HG03280 (cell line): ENCODE measurements around the gene SUMO1.

ENCODE experiments used
- ATAC-seq: cut with Tn5 transposase; IDR thresholded peaks from one replicate; pipeline ENCODE4 v1.9.1; 2021; ENCODE audit warnings: mild to moderate bottlenecking, moderate library complexity; ENCODE audit not compliant: unreplicated experiment

SUMO1 gene

DNA sequence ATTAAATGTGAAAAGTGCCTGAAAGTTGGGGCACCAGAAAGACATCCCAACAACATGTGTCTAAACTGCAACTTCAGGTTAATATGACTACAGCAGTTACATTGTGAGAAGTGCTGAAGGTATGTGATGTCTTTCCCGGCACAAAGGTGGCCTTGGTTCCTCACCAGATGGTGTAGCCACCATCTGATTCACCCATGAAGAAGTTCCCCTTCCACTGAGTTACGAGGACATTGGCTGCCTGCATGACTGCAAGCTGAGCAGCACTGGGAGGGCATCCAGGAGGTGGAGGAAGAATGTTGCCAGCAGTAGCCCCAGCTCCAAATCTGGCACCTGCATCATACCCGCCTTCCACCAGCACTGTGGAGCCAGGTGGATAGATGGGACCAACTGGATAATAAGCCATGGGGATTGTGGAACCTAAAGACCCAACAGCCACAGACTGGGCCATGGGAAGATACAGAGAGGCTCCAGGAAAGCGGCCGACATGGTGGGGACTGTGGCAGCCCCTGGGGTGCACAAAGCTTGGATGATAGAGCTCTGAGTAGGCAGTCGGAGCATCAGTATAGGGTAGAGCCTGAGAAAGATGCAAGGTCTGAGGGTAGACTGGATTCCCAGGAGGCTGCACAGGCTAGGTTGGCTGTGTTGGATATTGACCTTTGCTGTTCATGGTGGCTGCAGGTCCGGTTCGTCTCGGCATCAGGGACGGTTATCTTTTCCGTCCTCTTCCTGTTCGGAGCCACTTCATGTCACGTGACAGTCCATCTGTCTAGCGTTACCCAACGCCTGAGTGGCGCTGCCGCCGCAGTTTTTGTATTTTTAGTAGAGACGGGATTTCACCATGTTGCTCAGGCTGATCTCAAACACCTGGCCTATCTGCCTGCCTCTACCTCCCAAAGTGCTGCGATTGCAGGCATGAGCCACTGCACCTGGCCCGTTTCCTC lies 36.9 kb downstream of the SUMO1 start:
- ATAC-seq = no peak

DNA sequence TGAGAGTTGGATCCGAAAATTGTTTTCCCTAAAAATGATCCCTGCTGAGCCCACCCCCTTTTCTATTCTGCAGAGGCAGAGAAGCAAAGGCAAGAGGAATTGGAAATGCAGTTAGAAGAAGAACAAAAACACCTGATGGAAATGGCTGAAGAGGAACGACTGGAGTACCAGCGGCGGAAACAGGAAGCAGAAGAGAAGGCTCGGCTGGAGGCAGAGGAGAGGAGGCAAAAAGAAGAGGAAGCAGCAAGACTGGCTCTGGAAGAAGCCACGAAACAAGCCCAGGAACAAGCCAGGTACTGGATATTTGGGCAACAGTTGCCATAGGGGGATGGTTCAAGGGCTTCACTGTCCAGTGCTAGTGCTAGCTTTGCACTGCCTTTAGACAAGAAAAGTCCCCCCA lies 41.7 kb downstream of the SUMO1 start:
- ATAC-seq = no peak

DNA sequence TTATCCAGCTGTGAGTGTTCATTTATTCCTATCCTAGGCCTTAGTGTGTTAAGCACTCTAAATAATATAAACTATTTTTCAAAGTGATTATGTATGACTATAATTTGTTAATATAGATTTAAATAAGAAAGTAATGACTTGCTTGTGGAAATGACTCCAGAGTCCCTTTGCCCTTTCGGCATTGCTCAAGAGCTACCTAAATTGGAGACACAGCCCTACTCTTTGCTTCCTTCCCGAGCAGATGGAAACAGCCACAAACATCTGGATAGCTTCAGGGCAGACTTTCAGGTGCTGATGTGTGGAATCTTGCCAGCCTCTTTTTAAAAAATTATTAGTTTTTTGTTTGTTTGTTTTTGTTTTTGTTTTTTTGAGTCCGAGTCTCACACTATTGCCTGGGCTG lies 44.0 kb downstream of the SUMO1 start:
- ATAC-seq = no peak

DNA sequence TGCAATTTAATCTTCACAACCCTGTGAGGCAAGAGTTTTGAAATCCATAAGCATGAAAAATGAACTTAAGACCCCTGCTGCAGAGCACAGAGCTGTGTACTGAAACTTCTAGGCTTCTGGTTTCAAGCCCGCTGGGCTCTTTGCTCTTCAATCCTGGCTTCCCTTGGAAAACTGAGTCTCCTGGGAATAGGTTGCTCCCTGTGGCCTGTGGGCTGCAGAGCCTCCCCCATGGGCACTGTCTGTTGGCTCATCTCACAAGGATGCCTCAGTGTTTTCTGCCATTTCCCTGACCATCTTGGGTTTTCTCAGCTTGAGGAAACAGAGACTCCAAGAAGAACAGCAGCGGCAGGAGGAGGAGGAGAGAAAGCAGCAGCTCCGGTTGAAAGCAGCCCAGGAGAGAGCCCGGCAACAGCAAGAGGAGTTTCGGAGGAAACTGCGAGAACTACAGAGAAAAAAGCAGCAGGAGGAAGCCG lies 44.5 kb downstream of the SUMO1 start:
- no peak for ATAC-seq

DNA sequence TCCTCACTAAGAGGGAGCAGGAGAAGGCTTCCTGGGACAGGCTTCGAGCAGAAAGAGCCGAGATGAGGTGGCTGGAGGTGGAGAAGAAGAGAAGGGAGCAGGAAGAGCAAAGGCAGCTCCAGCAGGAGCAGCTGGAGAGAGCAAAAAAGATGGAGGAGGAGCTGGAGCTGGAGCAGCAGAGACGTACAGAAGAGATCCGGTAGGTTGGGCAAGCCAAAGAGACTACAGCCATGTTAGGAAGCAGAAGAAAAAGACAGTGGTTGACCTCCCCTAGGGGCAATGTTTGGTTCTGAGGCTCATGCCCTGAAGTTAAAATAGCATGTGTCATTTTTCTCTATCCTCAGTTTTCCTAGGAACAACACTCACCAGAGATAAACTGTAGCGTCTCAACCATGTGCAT lies 45.1 kb downstream of the SUMO1 start:
- no peak for ATAC-seq

DNA sequence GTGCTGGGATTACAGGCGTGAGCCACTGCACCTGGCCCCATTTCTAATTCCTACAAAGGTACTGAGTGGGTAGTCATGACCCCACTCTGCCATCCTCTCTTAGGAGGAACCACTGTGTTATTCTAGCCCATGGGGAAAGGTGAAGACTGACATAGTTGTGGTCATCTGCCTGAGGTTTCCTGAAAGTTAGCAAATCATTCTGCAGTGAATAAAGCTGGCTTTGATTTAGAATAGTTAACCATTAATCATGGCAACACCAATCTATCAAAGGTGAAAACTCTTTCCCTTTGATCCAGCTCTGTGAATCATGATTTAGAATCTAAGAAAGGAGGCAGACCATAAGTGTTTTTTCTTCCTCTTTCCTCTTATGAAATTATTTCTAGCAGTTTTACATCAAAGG lies 50.8 kb downstream of the SUMO1 start:
- ATAC-seq = no peak

DNA sequence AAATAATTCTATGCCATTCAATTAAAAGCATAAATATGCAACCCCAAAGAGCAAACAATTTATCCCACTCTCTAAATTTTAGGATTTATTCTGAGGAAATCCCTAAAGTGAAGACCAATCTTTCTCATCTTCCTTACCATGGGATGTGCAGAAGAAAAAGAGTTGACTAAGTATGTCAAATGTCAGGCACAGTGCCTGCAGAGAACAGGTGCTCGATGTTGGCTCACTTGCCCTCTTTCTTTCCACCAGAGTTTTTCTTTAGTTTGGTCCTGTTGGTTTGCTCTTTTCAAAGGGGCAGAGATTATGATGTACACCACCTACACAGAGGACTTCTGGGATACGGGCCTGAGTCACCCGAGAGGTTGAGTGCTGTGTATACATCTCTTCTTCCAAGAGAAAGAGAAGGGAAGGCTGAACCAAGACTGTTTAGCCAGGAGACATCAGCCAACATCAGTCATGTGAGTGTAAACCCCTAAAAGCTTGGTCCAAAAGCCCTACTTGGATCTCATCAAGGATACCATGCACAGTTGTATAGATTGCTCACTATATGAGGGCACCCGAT lies 51.7 kb downstream of the SUMO1 start:
- no peak for ATAC-seq

DNA sequence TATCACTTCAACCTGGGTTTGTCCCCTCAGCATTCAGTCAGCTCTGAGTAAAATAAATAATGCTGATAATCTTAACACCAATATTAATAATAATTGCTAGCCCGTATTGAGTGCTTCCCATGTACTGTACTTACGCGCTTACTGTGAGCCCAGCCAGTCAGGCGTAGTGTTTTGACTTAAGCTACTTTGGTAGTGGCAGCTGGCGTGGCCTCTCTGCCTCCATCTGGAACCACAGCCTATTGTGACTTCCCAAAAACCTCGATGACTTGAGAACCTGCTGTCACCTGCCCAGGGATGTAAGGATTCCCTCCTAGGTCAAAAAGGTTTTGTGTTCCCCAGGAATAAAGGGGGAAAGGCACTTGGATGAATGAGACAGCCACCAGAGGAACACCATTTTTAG lies 53.2 kb downstream of the SUMO1 start:
- no peak for ATAC-seq

DNA sequence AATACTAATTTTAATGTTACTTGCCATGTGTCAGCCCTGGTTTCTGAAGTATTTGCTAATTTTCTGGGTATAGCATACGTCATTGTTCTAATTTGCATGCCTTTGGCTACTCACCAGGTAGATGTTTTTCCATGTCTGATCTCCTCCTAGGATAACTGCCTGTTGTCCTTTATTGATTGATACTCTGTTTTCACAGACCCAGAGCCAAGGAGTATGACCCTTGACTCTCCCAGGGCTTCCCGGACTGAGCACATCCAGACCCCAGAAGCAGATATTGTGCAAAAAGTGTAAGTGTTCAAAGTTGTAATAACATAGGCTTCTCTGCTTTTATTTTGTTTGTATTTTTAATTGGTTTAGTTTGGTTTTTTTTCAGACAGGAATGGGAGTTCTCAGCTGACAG lies 53.8 kb downstream of the SUMO1 start:
- ATAC-seq = no peak

DNA sequence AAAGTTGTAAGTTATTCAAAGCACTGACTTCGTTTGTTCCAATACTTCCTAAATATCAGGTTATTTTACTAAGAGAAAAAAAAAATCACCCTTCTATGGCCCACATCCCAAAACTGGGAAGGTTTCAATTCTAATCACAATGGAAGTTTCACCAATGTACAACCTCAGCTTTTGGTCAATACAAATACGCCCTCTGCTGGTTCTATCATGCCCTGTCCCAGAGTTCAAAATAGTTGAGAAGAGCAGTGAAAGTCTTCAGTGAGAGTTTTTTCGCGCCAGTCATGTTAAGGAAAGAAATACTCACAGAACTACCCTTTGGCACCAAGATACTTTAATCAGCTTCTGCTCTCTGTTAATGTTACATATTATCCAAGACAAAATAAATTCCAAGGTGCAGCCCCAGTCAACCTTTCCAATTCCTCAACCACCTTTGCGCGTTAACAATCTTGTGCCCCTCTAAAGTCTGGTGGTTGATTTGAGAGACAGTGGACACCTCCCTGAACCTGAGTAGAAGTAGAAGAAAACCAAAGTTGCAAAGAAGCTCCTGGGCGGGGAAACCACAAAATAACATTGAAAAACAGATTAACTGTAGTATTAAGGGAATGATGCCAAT lies 59.9 kb downstream of the SUMO1 start:
- ATAC-seq = peak; percentile 54

DNA sequence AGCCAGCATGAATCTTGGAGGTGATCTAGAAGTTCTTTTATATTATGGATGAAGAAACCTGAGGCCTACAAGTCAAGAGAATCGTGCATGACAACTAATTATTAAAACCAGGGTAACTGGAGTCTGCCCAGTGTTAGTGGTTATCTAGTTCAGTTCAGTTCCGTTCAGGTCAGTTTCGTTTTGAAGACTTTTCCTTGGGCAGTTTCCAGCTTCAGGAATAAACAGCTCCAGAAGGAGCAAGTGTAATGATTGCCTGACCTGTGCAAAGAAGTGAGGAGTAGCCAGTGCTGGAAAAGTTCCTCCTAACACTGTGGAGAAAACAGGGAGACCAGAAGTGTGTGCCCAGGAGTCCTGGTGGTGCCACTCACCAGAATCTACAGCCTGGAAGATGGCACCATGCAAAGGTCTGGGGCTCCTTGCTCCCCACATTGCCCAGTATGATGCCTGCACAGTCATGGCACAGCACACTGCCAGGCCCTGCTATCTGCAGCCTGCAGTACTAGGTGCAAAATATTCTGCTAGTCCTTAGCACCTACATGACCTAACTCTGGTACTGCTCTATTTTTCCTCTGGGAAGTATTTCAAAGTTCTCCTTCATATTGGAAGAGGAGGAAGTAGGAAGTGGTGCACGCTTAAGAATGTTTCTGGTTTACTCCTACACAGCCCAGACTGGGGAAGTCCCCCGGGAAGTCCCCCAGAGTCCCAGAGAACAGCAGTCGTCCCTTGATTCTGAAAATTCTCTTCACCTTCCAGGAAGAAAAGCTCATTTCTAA lies 65.8 kb downstream of the SUMO1 start:
- peak; percentile 52 for ATAC-seq

DNA sequence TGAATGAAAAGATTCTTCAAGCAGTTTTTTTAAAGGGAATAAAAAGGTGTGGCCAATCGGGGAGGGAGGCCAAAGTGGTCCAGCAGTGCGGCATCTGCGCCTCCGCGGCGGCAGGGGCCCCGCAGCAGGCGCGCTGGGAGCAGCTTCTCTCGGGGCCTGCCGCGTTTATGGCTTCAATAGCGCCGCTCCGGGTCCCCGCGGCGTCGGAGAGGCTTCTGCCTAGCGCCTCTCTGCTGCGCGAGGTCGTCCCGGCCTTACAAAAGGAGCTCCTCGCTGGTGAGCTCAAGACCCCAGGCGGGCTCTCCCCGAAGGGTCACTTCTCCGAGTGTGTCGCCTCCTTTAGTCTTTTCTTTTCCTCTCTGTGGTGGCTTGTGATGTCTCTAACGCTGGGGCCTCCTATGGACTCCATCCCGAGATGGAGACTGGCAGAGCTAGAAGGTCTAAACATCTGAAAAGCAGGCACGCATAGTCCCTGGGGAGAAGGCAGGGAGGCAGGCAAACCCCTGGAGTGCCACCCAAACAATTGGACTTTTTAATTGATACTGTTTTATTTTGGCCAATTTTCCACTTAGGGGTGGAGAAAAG lies 67.1 kb downstream of the SUMO1 start:
- no peak for ATAC-seq

DNA sequence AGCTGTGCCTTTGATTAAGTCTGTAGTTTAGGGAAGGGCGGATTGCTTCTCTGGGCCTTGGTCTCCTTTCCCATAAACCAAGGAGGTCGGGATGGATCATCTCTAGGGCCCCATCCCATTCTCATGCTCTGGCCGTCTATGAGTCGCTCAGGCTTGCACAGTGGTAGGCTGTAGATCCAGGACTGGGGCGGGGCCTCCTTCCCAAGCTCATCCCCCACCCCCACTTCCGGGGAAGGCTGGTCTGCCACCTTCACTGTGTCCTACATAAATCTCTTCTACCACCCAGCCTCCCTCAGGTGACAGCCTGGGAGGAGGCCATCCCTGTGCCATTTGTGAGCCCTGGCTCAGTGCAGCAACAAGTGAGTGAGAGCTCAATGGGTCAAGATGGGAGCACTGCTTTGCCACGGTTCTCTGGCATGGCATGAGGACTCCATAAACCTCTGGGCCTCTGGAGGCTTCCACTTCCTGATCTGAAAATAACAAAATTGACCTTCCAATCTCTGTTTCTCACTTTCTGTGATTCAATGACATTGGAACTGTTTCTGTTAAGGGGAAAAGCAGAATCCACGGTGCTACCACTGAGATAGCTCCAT lies 68.5 kb downstream of the SUMO1 start:
- no peak for ATAC-seq

DNA sequence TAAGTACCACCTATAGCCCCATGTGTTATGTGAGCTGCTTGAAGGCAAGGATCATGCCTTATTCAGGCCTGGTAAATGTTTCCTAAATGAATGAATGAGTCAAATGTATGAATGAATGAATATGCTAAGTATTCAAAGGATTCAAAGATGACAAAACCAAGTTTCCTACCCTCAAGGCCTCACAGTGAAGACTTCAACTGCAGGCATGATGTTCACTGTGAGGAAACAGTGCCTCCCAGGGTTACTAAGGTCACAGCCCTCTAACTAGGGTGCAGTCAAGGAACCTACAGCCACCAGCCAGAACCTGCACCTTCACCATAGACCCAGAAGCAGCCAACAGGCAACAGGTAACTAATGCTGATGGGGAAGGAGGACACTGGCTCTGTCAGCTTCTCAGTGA lies 69.3 kb downstream of the SUMO1 start:
- no peak for ATAC-seq

DNA sequence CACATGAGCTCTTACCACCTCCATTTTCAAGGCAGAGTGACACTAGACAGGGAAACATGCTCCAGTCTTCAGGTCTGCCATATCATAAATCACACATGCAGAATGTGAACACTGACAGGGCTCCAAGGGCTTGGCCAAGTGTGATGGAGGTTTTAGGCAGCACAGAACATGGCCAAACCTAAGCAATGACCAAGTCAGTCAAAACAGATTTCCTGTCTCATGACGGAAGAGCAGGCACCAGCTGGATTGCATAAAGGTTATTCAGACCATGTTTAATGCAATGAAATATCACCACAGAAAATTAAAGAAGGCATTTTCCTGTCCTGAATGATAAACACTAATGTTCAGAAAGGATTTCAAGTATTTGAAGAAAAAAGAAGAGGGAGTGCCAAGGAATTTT lies 72.5 kb downstream of the SUMO1 start:
- no peak for ATAC-seq

DNA sequence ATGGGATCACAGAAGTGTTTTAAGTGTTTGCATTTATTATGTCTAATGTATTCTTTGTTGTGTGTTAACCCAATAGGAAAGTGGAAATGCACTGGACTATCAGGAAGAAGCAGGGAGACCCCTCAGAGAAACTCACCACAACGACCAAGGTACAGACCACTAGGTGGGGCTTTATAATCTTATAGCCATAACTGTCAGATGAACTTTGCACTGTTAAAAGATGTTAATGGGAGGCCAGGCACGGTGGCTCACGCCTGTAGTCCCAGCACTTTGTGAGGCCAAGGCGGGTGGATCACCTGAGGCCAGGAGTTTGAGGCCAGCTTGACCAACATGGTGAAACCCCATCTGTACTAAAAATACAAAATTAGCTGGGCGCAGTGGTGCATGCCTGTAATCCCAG lies 73.2 kb downstream of the SUMO1 start:
- ATAC-seq = no peak

DNA sequence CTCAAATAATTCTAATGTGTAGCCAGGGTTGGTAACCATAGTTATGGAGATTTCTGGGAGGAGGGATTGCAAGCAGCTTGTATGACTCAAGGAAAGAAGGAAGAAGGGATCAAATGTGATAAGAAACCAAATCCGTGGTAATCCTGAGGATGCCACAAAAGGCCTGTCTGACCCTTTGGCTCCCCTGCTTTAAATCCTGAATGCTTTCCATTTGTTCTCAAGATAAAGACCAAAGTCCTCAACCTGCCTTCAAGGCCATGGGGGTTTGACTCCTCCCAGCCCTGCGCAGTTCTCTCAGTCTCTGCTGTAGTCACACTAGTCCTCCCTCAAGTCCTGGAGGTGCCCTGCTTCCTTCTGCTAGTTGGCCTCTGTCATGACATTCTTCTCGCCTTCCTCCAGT lies 74.0 kb downstream of the SUMO1 start:
- no peak for ATAC-seq

DNA sequence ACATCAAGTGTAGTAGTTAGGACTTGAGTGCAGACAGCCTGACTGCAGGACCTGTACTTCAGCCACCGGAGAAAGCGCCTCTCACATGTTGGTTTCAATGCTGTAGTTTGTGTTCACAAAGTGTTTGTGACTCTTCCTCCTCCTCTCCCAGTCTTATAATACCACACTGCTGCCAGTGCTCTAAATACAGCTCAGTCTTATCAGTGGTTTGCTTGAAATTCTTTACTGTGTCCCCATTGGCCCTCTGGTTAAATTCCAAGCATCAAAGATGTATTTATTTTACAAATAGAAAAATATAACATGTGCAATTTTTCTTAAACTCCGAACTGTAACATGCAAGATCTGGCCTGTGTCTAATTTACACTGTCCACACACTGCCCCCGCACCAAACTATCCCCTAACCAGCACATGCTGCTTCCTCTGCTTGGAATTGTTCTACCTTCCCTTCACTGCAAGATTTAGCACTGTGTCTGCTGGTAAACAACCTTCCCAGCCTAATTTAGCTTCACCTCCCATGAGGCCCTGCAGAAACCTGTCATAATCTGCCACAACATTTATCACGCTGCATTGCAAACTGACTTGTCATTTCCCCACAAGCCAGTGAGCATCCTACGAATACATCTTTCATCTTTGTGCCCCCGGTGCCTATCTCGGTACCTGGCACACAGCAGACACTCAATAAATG lies 77.1 kb downstream of the SUMO1 start:
- no peak for ATAC-seq

DNA sequence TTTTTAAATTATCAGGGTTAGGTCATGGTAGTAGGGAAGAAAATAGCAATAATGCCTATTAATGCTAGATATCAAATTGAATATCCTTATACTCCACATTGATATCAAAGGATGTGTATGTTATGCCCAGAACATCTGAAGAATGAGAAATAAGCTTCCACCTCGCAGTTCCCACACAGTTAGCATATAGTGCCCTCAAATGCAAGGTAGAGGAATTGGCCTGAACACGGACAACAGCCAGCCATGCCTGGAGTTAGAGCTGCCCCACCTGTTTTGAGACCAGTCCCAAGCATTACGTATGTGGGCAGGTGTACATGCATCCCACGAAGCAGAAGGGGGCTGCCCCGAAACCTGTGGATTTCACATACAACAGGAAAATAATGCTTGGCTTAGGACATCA lies 79.6 kb downstream of the SUMO1 start:
- no peak for ATAC-seq
